ENCODE data around the gene ZNF646.

Gene ZNF646

GRCh38 chr16:31033709-31034492 lies 40.3 kb upstream of the ZNF646 start:
- H3K4me3 ChIP-seq (ENCODE audit: low read depth, low read length) = peak overlapping the region; percentile 80
- no peak for TF ChIP-seq CTCF (IDR thresholded peaks at IDR 0.05; ENCODE audit: borderline replicate concordance, insufficient read depth, low read depth, low read length)

DNA sequence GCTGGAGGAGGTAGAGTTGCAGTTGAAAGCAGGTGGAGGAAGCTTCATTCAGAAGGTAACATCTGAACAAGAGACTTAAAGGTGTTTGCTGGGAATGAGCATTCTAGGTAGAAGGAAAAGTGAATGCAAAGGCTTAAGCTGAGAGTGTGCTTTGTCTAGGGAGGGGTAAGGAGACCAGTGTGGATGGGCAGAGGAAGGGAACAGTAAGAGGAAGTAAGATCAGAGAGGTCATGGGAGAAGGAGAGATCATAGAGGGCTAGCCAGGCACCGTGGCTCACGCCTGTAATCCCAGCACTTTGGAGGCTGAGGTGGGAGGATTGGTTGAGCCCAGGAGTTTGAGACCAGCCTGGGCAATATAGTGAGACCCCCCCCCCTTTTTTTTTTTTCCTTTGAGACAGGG lies 37.5 kb upstream of the ZNF646 start:
- TF ChIP-seq CTCF (IDR thresholded peaks at IDR 0.05; ENCODE audit: borderline replicate concordance, insufficient read depth, low read depth, low read length) = no peak
- no peak overlapping the region for H3K4me3 ChIP-seq (ENCODE audit: low read depth, low read length)

GRCh38 chr16:31038993-31039392 lies 35.2 kb upstream of the ZNF646 start:
- no peak for TF ChIP-seq CTCF (IDR thresholded peaks at IDR 0.05; ENCODE audit: borderline replicate concordance, insufficient read depth, low read depth, low read length)
- no peak overlapping the region for H3K4me3 ChIP-seq (ENCODE audit: low read depth, low read length)

DNA sequence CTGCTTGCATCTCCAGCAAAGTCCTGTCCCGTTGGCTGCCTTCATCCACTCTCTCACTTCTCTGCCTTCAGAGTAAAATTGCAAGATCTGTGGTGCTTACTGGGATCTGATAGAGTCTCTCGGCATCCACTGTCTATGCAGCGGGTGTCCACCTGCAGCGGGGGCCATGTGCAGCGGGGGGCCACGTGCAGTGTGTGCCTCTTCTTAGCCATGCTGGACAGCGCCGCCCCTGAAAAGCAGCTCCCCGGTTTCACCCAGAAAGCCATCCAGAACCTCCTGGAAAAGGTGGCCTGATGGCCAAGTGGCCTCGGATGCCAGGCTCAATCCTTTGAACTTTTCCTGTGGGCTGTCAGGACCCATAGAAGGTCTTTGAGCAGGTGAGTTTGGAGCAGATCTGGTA lies 31.4 kb upstream of the ZNF646 start:
- H3K4me3 ChIP-seq (ENCODE audit: low read depth, low read length) = no peak overlapping the region
- no peak for TF ChIP-seq CTCF (IDR thresholded peaks at IDR 0.05; ENCODE audit: borderline replicate concordance, insufficient read depth, low read depth, low read length)

GRCh38 chr16:31043352-31043751 lies 30.9 kb upstream of the ZNF646 start:
- TF ChIP-seq CTCF (IDR thresholded peaks at IDR 0.05; ENCODE audit: borderline replicate concordance, insufficient read depth, low read depth, low read length) = no peak
- no peak overlapping the region for H3K4me3 ChIP-seq (ENCODE audit: low read depth, low read length)

GRCh38 chr16:31043898-31044481 lies 30.2 kb upstream of the ZNF646 start:
- H3K4me3 ChIP-seq (ENCODE audit: low read depth, low read length) = no peak overlapping the region
- TF ChIP-seq CTCF (IDR thresholded peaks at IDR 0.05; ENCODE audit: borderline replicate concordance, insufficient read depth, low read depth, low read length) = no peak
